Activated naive CD8-positive, alpha-beta T cell treated with anti-CD3 and anti-CD28 coated beads for 36 hours (primary cell): ENCODE measurements around the gene LBX2. TPM values are rescaled to one million over a fixed set of nuclear protein-coding genes. Genes with fewer than 3 reads are reported as not detected.

Source experiments
- DNase-seq: peaks from one replicate; pipeline ENCODE4 v3.0.0; 2021
- H3K27ac Mint-ChIP-seq: one replicate; pipeline ENCODE4 v1.8.0; 2022; ENCODE audit warnings: mild to moderate bottlenecking, moderate library complexity, mixed read lengths
- H3K27me3 Mint-ChIP-seq: one replicate; pipeline ENCODE4 v1.8.0; 2022; ENCODE audit warnings: mild to moderate bottlenecking, mixed read lengths
- H3K36me3 Mint-ChIP-seq: one replicate; pipeline ENCODE4 v1.8.0; 2021; ENCODE audit warnings: mild to moderate bottlenecking, mixed read lengths
- H3K4me1 Mint-ChIP-seq: one replicate; pipeline ENCODE4 v1.8.0; 2021; ENCODE audit warnings: mixed read lengths
- H3K4me3 Mint-ChIP-seq: one replicate; pipeline ENCODE4 v1.8.0; 2022; ENCODE audit warnings: mild to moderate bottlenecking, moderate library complexity, mixed read lengths
- H3K9me3 Mint-ChIP-seq: one replicate; pipeline ENCODE4 v1.8.0; 2022; ENCODE audit warnings: mixed read lengths
- total RNA-seq, 2 experiments: library from RNA; stranded (reverse); gene quantifications; one replicate each; pipeline ENCODE4 v1.2.3, GENCODE V29; 2021

LBX2 gene
- total RNA-seq, 2 experiments from 2014 or later = 0.18 TPM; not detected in 1

GRCh38 chr2:74530239-74531187, 31.1 kb upstream of the LBX2 start:
- H3K27me3 Mint-ChIP-seq = no peaks in the 10 kb centered on the region
- peak; percentile 52 for DNase-seq
- H3K4me3 Mint-ChIP-seq = peak overlapping the region; percentile 98

DNA sequence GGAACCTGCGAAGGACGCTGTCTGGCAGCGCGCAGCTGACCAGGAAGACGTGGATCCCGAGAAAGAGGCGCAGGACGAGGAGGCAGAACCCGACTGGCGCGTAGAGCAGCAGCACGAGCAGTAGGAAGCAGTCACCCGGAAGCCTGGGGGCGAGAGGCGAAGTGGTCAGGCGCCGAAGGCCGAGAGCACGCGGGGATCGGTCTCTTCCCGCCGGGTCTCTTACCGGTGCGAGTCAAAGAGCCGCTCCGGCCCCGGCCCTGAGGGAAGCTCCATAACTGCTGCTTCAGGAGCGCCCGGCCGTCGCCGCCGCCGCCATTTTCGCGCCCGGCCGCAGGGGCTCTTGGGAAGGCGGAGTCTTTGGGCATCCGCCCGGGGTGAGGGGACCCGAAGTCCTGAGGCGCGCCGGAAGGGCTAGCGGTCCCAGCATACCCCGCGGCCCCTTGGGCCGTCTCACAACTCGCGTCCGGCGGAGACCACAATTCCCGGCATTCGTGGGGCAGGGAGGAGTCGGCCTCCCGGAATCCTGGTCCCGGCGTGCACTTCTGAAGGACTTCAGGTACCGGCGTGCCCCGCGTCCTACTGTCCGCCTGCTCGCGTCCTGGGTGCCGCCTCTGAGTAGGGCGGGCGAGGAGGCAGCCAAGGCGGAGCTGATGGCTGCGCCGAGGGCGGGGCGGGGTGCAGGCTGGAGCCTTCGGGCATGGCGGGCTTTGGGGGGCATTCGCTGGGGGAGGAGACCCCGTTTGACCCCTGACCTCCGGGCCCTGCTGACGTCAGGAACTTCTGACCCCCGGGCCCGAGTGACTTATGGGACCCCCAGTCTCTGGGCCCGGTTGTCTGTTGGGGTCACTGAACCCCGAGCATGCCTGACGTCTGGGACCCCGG, 30.2 kb upstream of the LBX2 start, which contains the start of the genes AUP1 and HTRA2:
Gene AUP1 (minus strand): TSS at position 350 of the 882 bp plus-strand sequence. CDS start 77 bp downstream, at position 273.
Gene HTRA2 (plus strand): TSS at position 577 of the 882 bp plus-strand sequence. CDS start 74 bp downstream, at position 651.
- Mint-ChIP-seq H3K4me1 (peaks cover 40% of the 10 kb centered on the region), H3K4me3 (peak within 1 kb of the TSS; percentile 98), H3K27me3 (no peaks in the 10 kb centered on the region), H3K27ac (peak within 1 kb of the TSS; percentile 98), H3K36me3 (peaks cover 64% of the 10 kb centered on the region), H3K9me3 (peaks cover 2% of the 10 kb centered on the region)
- DNase-seq = peak; percentile 96

More at GRCh38 chr2:74530239-74531187, 31.1 kb upstream of the LBX2 start:
- Mint-ChIP-seq H3K36me3 (peaks cover 60% of the 10 kb centered on the region), H3K27ac (peak overlapping the region; percentile 98), H3K4me1 (peaks cover 40% of the 10 kb centered on the region), H3K9me3 (peaks cover 2% of the 10 kb centered on the region)

GRCh38 chr2:74528600-74529356, 29.4 kb upstream of the LBX2 start:
- peak overlapping the region; percentile 98 for H3K27ac Mint-ChIP-seq
- H3K4me1 Mint-ChIP-seq = peaks cover 40% of the 10 kb centered on the region
- no peak for DNase-seq
- H3K9me3 Mint-ChIP-seq = peaks cover 2% of the 10 kb centered on the region
- H3K36me3 Mint-ChIP-seq = peaks cover 64% of the 10 kb centered on the region
- peak overlapping the region; percentile 98 for H3K4me3 Mint-ChIP-seq
- H3K27me3 Mint-ChIP-seq = no peaks in the 10 kb centered on the region

DNA sequence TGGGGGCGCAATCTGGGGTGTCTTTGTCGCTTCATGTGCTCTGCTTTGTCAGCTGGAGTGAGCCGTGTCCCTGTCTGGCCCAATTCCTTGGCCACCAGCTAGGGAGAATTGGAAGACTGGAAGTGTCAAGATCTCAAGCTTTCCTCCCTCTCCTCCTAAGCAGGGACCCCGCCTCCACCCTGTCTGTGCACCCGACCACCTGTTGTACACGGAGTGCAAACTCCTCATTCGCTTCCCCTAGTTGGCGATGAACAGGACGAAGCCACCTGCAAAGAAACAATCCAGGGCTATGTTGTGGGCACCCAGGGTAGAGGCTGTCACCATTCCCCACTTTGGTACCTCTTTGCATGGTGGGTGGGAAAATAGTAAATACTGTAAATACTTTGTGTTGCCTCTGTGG, 28.3 kb upstream of the LBX2 start:
- Mint-ChIP-seq H3K27ac (no peak overlapping the region), H3K36me3 (peaks cover 63% of the 10 kb centered on the region), H3K4me3 (peak overlapping the region; percentile 98), H3K4me1 (peaks cover 40% of the 10 kb centered on the region), H3K9me3 (peaks cover 2% of the 10 kb centered on the region), H3K27me3 (no peaks in the 10 kb centered on the region)
- DNase-seq = no peak

GRCh38 chr2:74526649-74527230, 27.3 kb upstream of the LBX2 start:
- Mint-ChIP-seq H3K9me3 (peaks cover 2% of the 10 kb centered on the region), H3K4me3 (no peak overlapping the region), H3K4me1 (peaks cover 33% of the 10 kb centered on the region), H3K27ac (no peak overlapping the region), H3K36me3 (peaks cover 54% of the 10 kb centered on the region), H3K27me3 (no peaks in the 10 kb centered on the region)
- DNase-seq = no peak

- Mint-ChIP-seq H3K27ac (peak within 1 kb of the TSS; percentile 52), H3K4me1 (peaks cover 25% of the 10 kb centered on the region), H3K36me3 (peaks cover 47% of the 10 kb centered on the region), H3K27me3 (no peaks in the 10 kb centered on the region), H3K9me3 (peaks cover 2% of the 10 kb centered on the region), H3K4me3 (peak within 1 kb of the TSS; percentile 5)
- no peak for DNase-seq
These were observed 26.6 kb upstream of the LBX2 start, which contains the start of gene DQX1 for GRCh38 chr2:74525717-74526648. TSS of gene DQX1 (minus strand) at chr2:74526231. CDS start at chr2:74525729, 502 bp downstream.

DNA sequence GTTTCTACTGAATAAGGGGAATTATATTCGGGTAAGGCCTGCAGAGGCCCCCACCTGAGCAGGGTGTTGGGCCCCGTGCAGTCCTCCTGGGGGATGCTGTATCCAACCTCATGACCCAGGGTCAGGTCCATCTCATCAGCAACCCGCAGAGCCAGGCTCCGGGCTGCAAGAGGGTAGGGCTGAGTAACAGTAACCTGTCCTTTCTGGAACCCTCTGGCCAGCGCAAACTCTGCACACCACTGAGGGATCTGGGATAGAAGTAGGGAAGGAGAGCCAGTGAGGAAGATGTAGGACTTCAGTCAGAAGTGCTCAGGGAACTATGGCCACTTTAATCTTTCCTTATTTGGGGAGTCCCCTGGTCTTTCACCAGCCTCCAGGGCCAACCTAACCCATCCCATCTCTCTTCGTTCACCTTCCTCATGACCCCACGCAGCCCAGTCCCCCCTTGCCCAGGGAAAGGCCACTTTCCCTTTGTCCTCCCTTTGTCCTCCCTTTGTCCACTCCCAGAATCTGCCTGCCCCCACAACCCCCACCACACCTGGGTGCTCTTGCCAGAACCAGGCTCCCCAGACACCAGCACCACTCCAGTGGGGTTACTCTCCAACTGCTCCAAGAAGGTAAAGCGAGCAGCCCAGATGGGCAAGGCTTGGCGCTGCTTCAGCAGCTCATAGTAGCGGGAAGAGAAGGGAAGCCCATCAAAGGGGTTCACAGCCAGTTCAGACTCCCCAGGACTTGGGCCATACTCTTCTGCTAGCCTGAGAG, 25.7 kb upstream of the LBX2 start:
- H3K9me3 Mint-ChIP-seq = peaks cover 2% of the 10 kb centered on the region
- peaks cover 6% of the 10 kb centered on the region for H3K27me3 Mint-ChIP-seq
- no peak for DNase-seq
- H3K36me3 Mint-ChIP-seq = peaks cover 43% of the 10 kb centered on the region
- H3K27ac Mint-ChIP-seq = peak overlapping the region; percentile 52
- no peak overlapping the region for H3K4me3 Mint-ChIP-seq
- H3K4me1 Mint-ChIP-seq = peaks cover 19% of the 10 kb centered on the region

DNA sequence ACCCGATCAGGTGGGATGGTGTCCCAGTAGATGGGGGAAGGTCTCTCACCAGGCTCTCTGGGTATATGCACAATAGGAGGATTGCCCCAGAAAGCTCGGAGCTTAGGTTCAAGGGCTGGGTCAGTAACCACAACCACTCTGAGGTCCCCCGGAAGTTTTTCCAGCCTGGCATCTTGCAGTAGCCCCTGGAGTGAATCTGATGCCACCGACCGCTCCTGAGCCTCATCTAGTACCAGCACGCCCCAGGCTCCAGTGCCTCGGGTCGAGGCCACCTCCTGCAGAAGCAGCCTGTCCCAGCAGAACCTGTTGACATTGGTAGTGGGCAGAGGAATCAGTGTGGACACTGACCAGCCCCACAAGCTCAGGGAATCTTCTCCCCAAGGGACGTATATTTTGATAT, 24.6 kb upstream of the LBX2 start:
- peaks cover 41% of the 10 kb centered on the region for H3K36me3 Mint-ChIP-seq
- DNase-seq = no peak
- peaks cover 14% of the 10 kb centered on the region for H3K27me3 Mint-ChIP-seq
- H3K4me3 Mint-ChIP-seq = no peak overlapping the region
- H3K4me1 Mint-ChIP-seq = peaks cover 19% of the 10 kb centered on the region
- peaks cover 2% of the 10 kb centered on the region for H3K9me3 Mint-ChIP-seq
- H3K27ac Mint-ChIP-seq = no peak overlapping the region

GRCh38 chr2:74522516-74522915, 23.1 kb upstream of the LBX2 start:
- DNase-seq = no peak
- H3K9me3 Mint-ChIP-seq = peaks cover 2% of the 10 kb centered on the region
- no peak overlapping the region for H3K4me3 Mint-ChIP-seq
- peaks cover 8% of the 10 kb centered on the region for H3K4me1 Mint-ChIP-seq
- peaks cover 29% of the 10 kb centered on the region for H3K27me3 Mint-ChIP-seq
- H3K27ac Mint-ChIP-seq = no peak overlapping the region
- H3K36me3 Mint-ChIP-seq = peaks cover 27% of the 10 kb centered on the region

- peak overlapping the region; percentile 46 for H3K4me3 Mint-ChIP-seq
- no peak for DNase-seq
- H3K4me1 Mint-ChIP-seq = peaks cover 5% of the 10 kb centered on the region
- peaks cover 80% of the 10 kb centered on the region for H3K27me3 Mint-ChIP-seq
- no peak overlapping the region for H3K27ac Mint-ChIP-seq
- H3K36me3 Mint-ChIP-seq = peaks cover 14% of the 10 kb centered on the region
- H3K9me3 Mint-ChIP-seq = peaks cover 2% of the 10 kb centered on the region
These were observed 17.2 kb upstream of the LBX2 start for GRCh38 chr2:74516650-74517049.

DNA sequence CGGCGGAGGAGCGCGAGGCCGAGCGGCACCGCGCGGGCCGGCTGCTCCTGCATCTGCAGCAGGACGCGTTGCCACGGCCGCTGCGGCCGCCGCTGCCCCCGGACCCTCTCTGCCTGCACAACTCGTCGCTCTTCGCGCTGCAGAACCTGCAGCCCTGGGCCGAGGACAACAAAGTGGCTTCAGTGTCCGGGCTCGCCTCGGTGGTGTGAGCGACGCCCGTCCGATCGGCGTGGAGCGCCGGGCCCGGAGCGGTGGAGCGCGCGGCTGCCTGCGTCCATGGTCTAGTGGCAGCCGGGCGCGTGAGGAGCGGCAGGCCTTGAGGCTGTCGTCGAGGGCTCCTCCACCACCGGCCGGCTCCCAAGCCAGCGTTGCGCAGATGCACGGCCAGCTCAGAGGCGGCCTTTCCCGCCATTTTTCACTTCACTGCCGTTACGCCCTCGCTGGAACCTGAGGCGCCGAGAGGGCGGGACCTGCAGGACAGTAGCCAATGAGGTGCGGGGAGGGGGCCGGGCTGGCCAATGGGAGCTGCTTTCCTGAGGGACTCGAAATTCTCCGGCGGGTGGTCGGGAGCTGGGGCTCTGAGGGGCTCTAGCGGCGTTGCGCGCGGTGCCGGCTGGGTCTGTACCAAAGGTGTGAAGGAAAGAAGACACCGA, 16.7 kb upstream of the LBX2 start:
- Mint-ChIP-seq H3K27ac (no peak overlapping the region), H3K27me3 (peaks cover 85% of the 10 kb centered on the region), H3K9me3 (peaks cover 2% of the 10 kb centered on the region), H3K4me3 (peak overlapping the region; percentile 46), H3K4me1 (peaks cover 7% of the 10 kb centered on the region), H3K36me3 (peaks cover 14% of the 10 kb centered on the region)
- DNase-seq = peak; percentile 73

- Mint-ChIP-seq H3K4me3 (peak overlapping the region; percentile 45), H3K27ac (no peak overlapping the region), H3K27me3 (peaks cover 84% of the 10 kb centered on the region), H3K9me3 (peaks cover 2% of the 10 kb centered on the region), H3K36me3 (peaks cover 14% of the 10 kb centered on the region), H3K4me1 (peaks cover 7% of the 10 kb centered on the region)
- no peak for DNase-seq
These were observed 16.0 kb upstream of the LBX2 start for GRCh38 chr2:74515271-74515980.
